ENCODE results near the gene IL6. TPM values are rescaled to one million over a fixed set of nuclear protein-coding genes. Genes with fewer than 3 reads are reported as not detected.
A peak's percentile ranks its signal among the peaks of the same experiment; 100 is the strongest.
"Not testable (repeated sequence)": the region's sequence is repeated elsewhere in the genome, so short reads cannot be mapped to it uniquely, and the experiment has no call there.

IL6 gene
- total RNA-seq, 1 experiment from 2014 or later, result 5.1 TPM

GRCh38 chr7:22703978-22704610 is 22.9 kb upstream of the IL6 start:
- DNase-seq (ENCODE audit: low spot score), result not testable (repeated sequence)

- not testable (repeated sequence) for DNase-seq (ENCODE audit: low spot score)
These were observed 22.3 kb upstream of the IL6 start for GRCh38 chr7:22704722-22705121.

GRCh38 chr7:22705874-22706273 is 21.1 kb upstream of the IL6 start:
- DNase-seq (ENCODE audit: low spot score), result not testable (repeated sequence)

- not testable (repeated sequence) for DNase-seq (ENCODE audit: low spot score)
These were observed 19.8 kb upstream of the IL6 start for GRCh38 chr7:22707026-22707691.

GRCh38 chr7:22708214-22708613 is 18.8 kb upstream of the IL6 start:
- not testable (repeated sequence) for DNase-seq (ENCODE audit: low spot score)

- not testable (repeated sequence) for DNase-seq (ENCODE audit: low spot score)
These were observed 18.3 kb upstream of the IL6 start for GRCh38 chr7:22708677-22709061.

- not testable (repeated sequence) for DNase-seq (ENCODE audit: low spot score)
These were observed 17.8 kb upstream of the IL6 start for GRCh38 chr7:22709062-22709829.

- DNase-seq (ENCODE audit: low spot score), result no peak
These were observed 17.1 kb upstream of the IL6 start for GRCh38 chr7:22709857-22710256.

GRCh38 chr7:22712999-22713398 is 14.0 kb upstream of the IL6 start:
- DNase-seq (ENCODE audit: low spot score), result no peak

GRCh38 chr7:22713463-22713862 is 13.5 kb upstream of the IL6 start:
- DNase-seq (ENCODE audit: low spot score), result no peak

- no peak for DNase-seq (ENCODE audit: low spot score)
These were observed 11.0 kb upstream of the IL6 start for GRCh38 chr7:22715969-22716368.

- DNase-seq (ENCODE audit: low spot score), result no peak
These were observed 9.2 kb upstream of the IL6 start for GRCh38 chr7:22717760-22718159.

GRCh38 chr7:22718200-22718711 is 8.7 kb upstream of the IL6 start:
- no peak for DNase-seq (ENCODE audit: low spot score)

GRCh38 chr7:22718911-22719420 is 8.0 kb upstream of the IL6 start:
- no peak for DNase-seq (ENCODE audit: low spot score)

GRCh38 chr7:22720791-22721786 is 5.9 kb upstream of the IL6 start:
- no peak for DNase-seq (ENCODE audit: low spot score)

GRCh38 chr7:22722536-22723180 is 4.3 kb upstream of the IL6 start:
- no peak for DNase-seq (ENCODE audit: low spot score)

GRCh38 chr7:22723181-22723601 is 3.8 kb upstream of the IL6 start:
- peak; percentile 68 for DNase-seq (ENCODE audit: low spot score)

- no peak for DNase-seq (ENCODE audit: low spot score)
These were observed 3.4 kb upstream of the IL6 start for GRCh38 chr7:22723637-22724036.

GRCh38 chr7:22724861-22725260 is 2.1 kb upstream of the IL6 start:
- no peak for DNase-seq (ENCODE audit: low spot score)

GRCh38 chr7:22725585-22725984 is 1.4 kb upstream of the IL6 start:
- peak; percentile 71 for DNase-seq (ENCODE audit: low spot score)
